ENCODE measurements around the gene VSIG1.

GRCh38 chrX:108072746-108073145 is 27.9 kb downstream of the VSIG1 start:
- TF ChIP-seq CTCF (IDR thresholded peaks at IDR 0.05) (no peak), POLR2A (IDR thresholded peaks at IDR 0.05) (no peak)

Measured in breast epithelium (tissue), 3 donors.